ENCODE results near the gene MRPL12.

Gene MRPL12

GRCh38 chr17:81691608-81692007 is 11.6 kb upstream of the MRPL12 start:
- Histone ChIP-seq H3K4ac (ENCODE audit: low read depth in 1 of 2, low read length in 2 of 2) (peak overlapping the region in 1 of 2 experiments; percentile 5), H2BK15ac (ENCODE audit: low read depth, poor library complexity, severe bottlenecking) (no peak overlapping the region), H3K18ac (ENCODE audit: low read depth in 1 of 2, low read length in 2 of 2) (no peak overlapping the region), H3K36me3 (ENCODE audit: control insufficient read depth in 1 of 2, insufficient read depth in 2 of 2, low read depth in 1 of 2, low read length in 2 of 2) (peaks cover 96 to 99% of the 10 kb centered on the region in 2 experiments), H3K4me2 (ENCODE audit: low read length, poor library complexity, severe bottlenecking) (no peak overlapping the region), H2AK5ac (ENCODE audit: low read length, severe bottlenecking) (no peak overlapping the region), H2BK12ac (ENCODE audit: low read length in 2 of 2) (no peak overlapping the region), H3K27ac (ENCODE audit: low read length, poor library complexity, severe bottlenecking) (no peak overlapping the region), H3K4me1 (ENCODE audit: control insufficient read depth, insufficient read depth, low read depth, low read length) (peaks cover 7% of the 10 kb centered on the region), H2BK120ac (ENCODE audit: low read depth, low read length) (no peak overlapping the region), H2AFZ (ENCODE audit: low read depth, low read length) (no peak overlapping the region), H2BK5ac (ENCODE audit: low read depth, low read length, poor library complexity, severe bottlenecking) (no peak overlapping the region), H4K91ac (ENCODE audit: low read length) (no peak overlapping the region), H3K4me3 (ENCODE audit: insufficient read depth in 1 of 2, low read depth in 1 of 2, low read length in 2 of 2) (no peak overlapping the region), H3K79me1 (replicated peaks; ENCODE audit: low read length, poor library complexity, severe bottlenecking) (peaks cover 37% of the 10 kb centered on the region), H3K27me3 (ENCODE audit: control insufficient read depth in 1 of 2, insufficient read depth in 1 of 2, low read length in 2 of 2) (no peaks in the 10 kb centered on the region), H4K8ac (ENCODE audit: low read length) (no peak overlapping the region), H3K14ac (ENCODE audit: low read length in 2 of 2) (no peak overlapping the region), H3K9me3 (ENCODE audit: control insufficient read depth, low read length) (no peaks in the 10 kb centered on the region), H3K9ac (ENCODE audit: low read length) (no peak overlapping the region), H3K23ac (ENCODE audit: low read length in 2 of 2) (no peak overlapping the region)
- no peak for DNase-seq
- 98% methylated on average over 20 of the region's 20 CpGs for WGBS

DNA sequence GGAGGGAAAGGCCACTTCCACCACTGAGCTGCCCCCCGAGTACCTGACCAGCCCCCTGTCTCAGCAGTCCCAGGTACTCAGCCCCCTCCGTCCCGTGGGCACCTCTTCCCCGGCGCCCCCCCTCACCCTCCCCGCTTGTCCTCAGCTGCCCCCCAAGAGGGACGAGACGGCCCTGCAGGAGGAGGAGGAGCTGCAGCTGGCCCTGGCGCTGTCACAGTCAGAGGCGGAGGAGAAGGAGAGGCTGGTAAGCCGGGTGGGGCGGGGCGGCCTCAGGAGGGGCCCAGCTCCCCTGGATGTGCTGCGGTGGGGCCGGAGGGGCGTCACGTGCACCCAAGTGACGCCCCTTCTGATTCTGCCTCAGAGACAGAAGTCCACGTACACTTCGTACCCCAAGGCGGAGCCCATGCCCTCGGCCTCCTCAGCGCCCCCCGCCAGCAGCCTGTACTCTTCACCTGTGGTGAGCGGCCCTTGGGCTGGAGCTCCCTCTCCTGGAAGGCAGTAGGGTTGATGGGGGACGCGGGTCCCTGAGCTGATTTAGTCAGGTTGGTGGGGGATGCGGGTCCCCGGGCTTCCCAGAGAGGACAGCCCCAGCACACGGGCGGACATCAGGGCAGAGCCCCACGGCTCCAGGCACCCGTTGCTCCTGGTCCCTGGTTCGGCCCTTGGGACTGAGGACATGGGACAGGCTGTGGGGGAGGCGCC is 9.5 kb upstream of the MRPL12 start:
- H2BK15ac ChIP-seq (ENCODE audit: low read depth, poor library complexity, severe bottlenecking): no peak overlapping the region
- peaks cover 96 to 99% of the 10 kb centered on the region in 2 experiments for H3K36me3 ChIP-seq (ENCODE audit: control insufficient read depth in 1 of 2, insufficient read depth in 2 of 2, low read depth in 1 of 2, low read length in 2 of 2)
- 93% methylated on average over 29 of the region's 35 CpGs for WGBS

DNA sequence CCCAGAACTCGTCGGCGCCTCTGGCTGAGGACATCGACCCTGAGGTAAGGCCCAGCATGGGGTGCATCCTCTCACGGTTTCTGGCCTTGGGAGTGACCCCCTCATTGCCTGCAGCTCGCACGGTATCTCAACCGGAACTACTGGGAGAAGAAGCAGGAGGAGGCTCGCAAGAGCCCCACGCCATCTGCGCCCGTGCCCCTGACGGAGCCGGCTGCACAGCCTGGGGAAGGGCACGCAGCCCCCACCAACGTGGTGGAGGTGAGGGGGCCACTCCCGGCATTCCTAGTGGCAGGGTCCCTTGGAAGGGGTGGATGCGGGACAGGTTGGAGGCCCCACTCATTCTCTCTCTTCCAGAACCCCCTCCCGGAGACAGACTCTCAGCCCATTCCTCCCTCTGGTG is 8.4 kb upstream of the MRPL12 start:
- Histone ChIP-seq H3K4me1 (ENCODE audit: control insufficient read depth, insufficient read depth, low read depth, low read length) (peaks cover 5% of the 10 kb centered on the region), H2BK5ac (ENCODE audit: low read depth, low read length, poor library complexity, severe bottlenecking) (no peak overlapping the region), H2BK120ac (ENCODE audit: low read depth, low read length) (no peak overlapping the region), H3K79me1 (replicated peaks; ENCODE audit: low read length, poor library complexity, severe bottlenecking) (peaks cover 31% of the 10 kb centered on the region), H3K23ac (ENCODE audit: low read length in 2 of 2) (no peak overlapping the region), H2AK5ac (ENCODE audit: low read length, severe bottlenecking) (no peak overlapping the region), H2BK15ac (ENCODE audit: low read depth, poor library complexity, severe bottlenecking) (no peak overlapping the region), H3K36me3 (ENCODE audit: control insufficient read depth in 1 of 2, insufficient read depth in 2 of 2, low read depth in 1 of 2, low read length in 2 of 2) (peaks cover 94% of the 10 kb centered on the region in 2 experiments), H2AFZ (ENCODE audit: low read depth, low read length) (no peak overlapping the region), H4K8ac (ENCODE audit: low read length) (no peak overlapping the region), H3K4me3 (ENCODE audit: insufficient read depth in 1 of 2, low read depth in 1 of 2, low read length in 2 of 2) (no peak overlapping the region), H3K18ac (ENCODE audit: low read depth in 1 of 2, low read length in 2 of 2) (no peak overlapping the region), H2BK12ac (ENCODE audit: low read length in 2 of 2) (no peak overlapping the region), H3K9me3 (ENCODE audit: control insufficient read depth, low read length) (no peaks in the 10 kb centered on the region), H3K4me2 (ENCODE audit: low read length, poor library complexity, severe bottlenecking) (no peak overlapping the region), H4K91ac (ENCODE audit: low read length) (no peak overlapping the region), H3K27me3 (ENCODE audit: control insufficient read depth in 1 of 2, insufficient read depth in 1 of 2, low read length in 2 of 2) (no peaks in the 10 kb centered on the region), H3K9ac (ENCODE audit: low read length) (no peak overlapping the region), H3K4ac (ENCODE audit: low read depth in 1 of 2, low read length in 2 of 2) (no peak overlapping the region), H3K14ac (ENCODE audit: low read length in 2 of 2) (no peak overlapping the region), H3K27ac (ENCODE audit: low read length, poor library complexity, severe bottlenecking) (no peak overlapping the region)
- no peak for DNase-seq
- 96% methylated on average over 19 of the region's 19 CpGs for WGBS

More for the DNA sequence above, 9.5 kb upstream of the MRPL12 start:
- no peak overlapping the region for H4K91ac ChIP-seq (ENCODE audit: low read length)
- no peak overlapping the region for H3K23ac ChIP-seq (ENCODE audit: low read length in 2 of 2)
- no peak overlapping the region for H3K4me2 ChIP-seq (ENCODE audit: low read length, poor library complexity, severe bottlenecking)
- no peaks in the 10 kb centered on the region for H3K27me3 ChIP-seq (ENCODE audit: control insufficient read depth in 1 of 2, insufficient read depth in 1 of 2, low read length in 2 of 2)
- no peak overlapping the region for H2BK12ac ChIP-seq (ENCODE audit: low read length in 2 of 2)
- H3K14ac ChIP-seq (ENCODE audit: low read length in 2 of 2): no peak overlapping the region
- H2AK5ac ChIP-seq (ENCODE audit: low read length, severe bottlenecking): no peak overlapping the region
- no peak overlapping the region for H3K4ac ChIP-seq (ENCODE audit: low read depth in 1 of 2, low read length in 2 of 2)
- no peak overlapping the region for H3K18ac ChIP-seq (ENCODE audit: low read depth in 1 of 2, low read length in 2 of 2)
- H2BK5ac ChIP-seq (ENCODE audit: low read depth, low read length, poor library complexity, severe bottlenecking): no peak overlapping the region
- H2BK120ac ChIP-seq (ENCODE audit: low read depth, low read length): no peak overlapping the region
- no peak overlapping the region for H4K8ac ChIP-seq (ENCODE audit: low read length)
- no peak for DNase-seq
- H3K4me3 ChIP-seq (ENCODE audit: insufficient read depth in 1 of 2, low read depth in 1 of 2, low read length in 2 of 2): no peak overlapping the region
- peaks cover 6% of the 10 kb centered on the region for H3K4me1 ChIP-seq (ENCODE audit: control insufficient read depth, insufficient read depth, low read depth, low read length)
- H2AFZ ChIP-seq (ENCODE audit: low read depth, low read length): no peak overlapping the region
- H3K9me3 ChIP-seq (ENCODE audit: control insufficient read depth, low read length): no peaks in the 10 kb centered on the region
- no peak overlapping the region for H3K27ac ChIP-seq (ENCODE audit: low read length, poor library complexity, severe bottlenecking)
- peaks cover 34% of the 10 kb centered on the region for H3K79me1 ChIP-seq (replicated peaks; ENCODE audit: low read length, poor library complexity, severe bottlenecking)
- no peak overlapping the region for H3K9ac ChIP-seq (ENCODE audit: low read length)

DNA sequence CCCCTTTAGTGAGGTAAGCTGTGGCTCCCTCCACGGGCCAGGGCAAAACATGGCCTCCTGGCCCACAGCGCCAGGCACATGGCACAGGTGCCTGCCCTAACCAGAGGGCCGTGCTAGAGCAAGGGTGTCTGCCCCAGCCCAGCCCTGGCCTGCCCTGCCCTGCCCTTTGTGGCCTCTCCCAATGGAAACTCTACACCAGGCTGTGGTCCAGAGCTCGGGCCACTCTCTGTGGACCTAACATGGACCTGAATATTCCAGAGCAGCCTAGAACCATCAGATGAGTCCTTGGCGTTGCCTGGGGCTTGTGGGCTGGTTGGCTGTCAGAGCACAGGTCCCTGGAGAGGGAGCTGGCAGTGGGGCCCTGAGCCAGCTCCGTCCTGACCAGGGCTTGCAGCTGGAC is 8.0 kb upstream of the MRPL12 start:
- Histone ChIP-seq H4K8ac (ENCODE audit: low read length) (no peak overlapping the region), H2AK5ac (ENCODE audit: low read length, severe bottlenecking) (no peak overlapping the region), H3K79me1 (replicated peaks; ENCODE audit: low read length, poor library complexity, severe bottlenecking) (peaks cover 31% of the 10 kb centered on the region), H2BK5ac (ENCODE audit: low read depth, low read length, poor library complexity, severe bottlenecking) (no peak overlapping the region), H3K18ac (ENCODE audit: low read depth in 1 of 2, low read length in 2 of 2) (no peak overlapping the region), H3K4me2 (ENCODE audit: low read length, poor library complexity, severe bottlenecking) (no peak overlapping the region), H3K9ac (ENCODE audit: low read length) (no peak overlapping the region), H2AFZ (ENCODE audit: low read depth, low read length) (no peak overlapping the region), H2BK120ac (ENCODE audit: low read depth, low read length) (no peak overlapping the region), H3K23ac (ENCODE audit: low read length in 2 of 2) (no peak overlapping the region), H3K4me3 (ENCODE audit: insufficient read depth in 1 of 2, low read depth in 1 of 2, low read length in 2 of 2) (no peak overlapping the region), H3K27ac (ENCODE audit: low read length, poor library complexity, severe bottlenecking) (no peak overlapping the region), H3K9me3 (ENCODE audit: control insufficient read depth, low read length) (no peaks in the 10 kb centered on the region), H2BK12ac (ENCODE audit: low read length in 2 of 2) (no peak overlapping the region), H2BK15ac (ENCODE audit: low read depth, poor library complexity, severe bottlenecking) (no peak overlapping the region), H3K14ac (ENCODE audit: low read length in 2 of 2) (no peak overlapping the region), H4K91ac (ENCODE audit: low read length) (no peak overlapping the region), H3K4me1 (ENCODE audit: control insufficient read depth, insufficient read depth, low read depth, low read length) (peaks cover 5% of the 10 kb centered on the region), H3K4ac (ENCODE audit: low read depth in 1 of 2, low read length in 2 of 2) (no peak overlapping the region), H3K36me3 (ENCODE audit: control insufficient read depth in 1 of 2, insufficient read depth in 2 of 2, low read depth in 1 of 2, low read length in 2 of 2) (peaks cover 91 to 92% of the 10 kb centered on the region in 2 experiments), H3K27me3 (ENCODE audit: control insufficient read depth in 1 of 2, insufficient read depth in 1 of 2, low read length in 2 of 2) (no peaks in the 10 kb centered on the region)
- WGBS: 93% methylated on average over 6 of the region's 6 CpGs
- DNase-seq: no peak
